ENCODE measurements around the gene DSG4.

The DSG4 gene

GRCh38 chr18:31417850-31418249 lies 41.3 kb downstream of the DSG4 start:
- FAIRE-seq (no peak), DNase-seq (ENCODE audit: insufficient read length) (no peak)
- TF ChIP-seq TAF1 (IDR thresholded peaks at IDR 0.05; ENCODE audit: borderline replicate concordance, low read depth, low read length), result no peak
- no peak for TF ChIP-seq POLR2AphosphoS5 (IDR thresholded peaks at IDR 0.05; ENCODE audit: low read depth, low read length)
- no peak for TF ChIP-seq POLR2A (IDR thresholded peaks at IDR 0.05; ENCODE audit: low read depth, low read length)

GRCh38 chr18:31419457-31419932 lies 42.9 kb downstream of the DSG4 start:
- FAIRE-seq (no peak), DNase-seq (ENCODE audit: insufficient read length) (no peak)
- TF ChIP-seq POLR2A (IDR thresholded peaks at IDR 0.05; ENCODE audit: low read depth, low read length), result no peak
- TF ChIP-seq POLR2AphosphoS5 (IDR thresholded peaks at IDR 0.05; ENCODE audit: low read depth, low read length), result no peak

GRCh38 chr18:31420032-31420431 lies 43.5 kb downstream of the DSG4 start:
- no peak for DNase-seq (ENCODE audit: insufficient read length)
- FAIRE-seq, result no peak
- TF ChIP-seq TAF1 (IDR thresholded peaks at IDR 0.05; ENCODE audit: borderline replicate concordance, low read depth, low read length), result no peak
- TF ChIP-seq POLR2AphosphoS5 (IDR thresholded peaks at IDR 0.05; ENCODE audit: low read depth, low read length), result no peak
- TF ChIP-seq POLR2A (IDR thresholded peaks at IDR 0.05; ENCODE audit: low read depth, low read length), result no peak

- TF ChIP-seq POLR2A (IDR thresholded peaks at IDR 0.05; ENCODE audit: low read depth, low read length), result no peak
- TF ChIP-seq TAF1 (IDR thresholded peaks at IDR 0.05; ENCODE audit: borderline replicate concordance, low read depth, low read length), result no peak
- no peak for TF ChIP-seq POLR2AphosphoS5 (IDR thresholded peaks at IDR 0.05; ENCODE audit: low read depth, low read length)
- FAIRE-seq (no peak), DNase-seq (ENCODE audit: insufficient read length) (no peak)
Observed at GRCh38 chr18:31420524-31420923, 43.9 kb downstream of the DSG4 start.

GRCh38 chr18:31424383-31424988 lies 47.9 kb downstream of the DSG4 start:
- TF ChIP-seq POLR2AphosphoS5 (IDR thresholded peaks at IDR 0.05; ENCODE audit: low read depth, low read length), result no peak
- TF ChIP-seq TAF1 (IDR thresholded peaks at IDR 0.05; ENCODE audit: borderline replicate concordance, low read depth, low read length), result no peak
- TF ChIP-seq POLR2A (IDR thresholded peaks at IDR 0.05; ENCODE audit: low read depth, low read length), result no peak
- FAIRE-seq (peak; percentile 95), DNase-seq (ENCODE audit: insufficient read length) (no peak)

GRCh38 chr18:31426021-31426420 lies 49.4 kb downstream of the DSG4 start:
- TF ChIP-seq POLR2A (IDR thresholded peaks at IDR 0.05; ENCODE audit: low read depth, low read length), result no peak
- TF ChIP-seq TAF1 (IDR thresholded peaks at IDR 0.05; ENCODE audit: borderline replicate concordance, low read depth, low read length), result no peak
- TF ChIP-seq POLR2AphosphoS5 (IDR thresholded peaks at IDR 0.05; ENCODE audit: low read depth, low read length), result no peak
- DNase-seq (ENCODE audit: insufficient read length) (no peak), FAIRE-seq (peak; percentile 38)

- TF ChIP-seq POLR2A (IDR thresholded peaks at IDR 0.05; ENCODE audit: low read depth, low read length), result no peak
- no peak for TF ChIP-seq POLR2AphosphoS5 (IDR thresholded peaks at IDR 0.05; ENCODE audit: low read depth, low read length)
- no peak for TF ChIP-seq TAF1 (IDR thresholded peaks at IDR 0.05; ENCODE audit: borderline replicate concordance, low read depth, low read length)
- FAIRE-seq, result no peak
- DNase-seq (ENCODE audit: insufficient read length), result no peak
Observed at GRCh38 chr18:31426871-31427406, 50.4 kb downstream of the DSG4 start.

GRCh38 chr18:31428211-31428610 lies 51.6 kb downstream of the DSG4 start:
- FAIRE-seq, result no peak
- no peak for TF ChIP-seq POLR2AphosphoS5 (IDR thresholded peaks at IDR 0.05; ENCODE audit: low read depth, low read length)
- no peak for TF ChIP-seq POLR2A (IDR thresholded peaks at IDR 0.05; ENCODE audit: low read depth, low read length)
- TF ChIP-seq TAF1 (IDR thresholded peaks at IDR 0.05; ENCODE audit: borderline replicate concordance, low read depth, low read length), result no peak

GRCh38 chr18:31429623-31430022 lies 53.0 kb downstream of the DSG4 start:
- no peak for FAIRE-seq
- no peak for DNase-seq (ENCODE audit: insufficient read length)
- TF ChIP-seq TAF1 (IDR thresholded peaks at IDR 0.05; ENCODE audit: borderline replicate concordance, low read depth, low read length) (no peak), POLR2AphosphoS5 (IDR thresholded peaks at IDR 0.05; ENCODE audit: low read depth, low read length) (no peak), POLR2A (IDR thresholded peaks at IDR 0.05; ENCODE audit: low read depth, low read length) (no peak)

More at GRCh38 chr18:31428211-31428610, 51.6 kb downstream of the DSG4 start:
- no peak for DNase-seq (ENCODE audit: insufficient read length)

GRCh38 chr18:31430072-31430471 lies 53.5 kb downstream of the DSG4 start:
- TF ChIP-seq TAF1 (IDR thresholded peaks at IDR 0.05; ENCODE audit: borderline replicate concordance, low read depth, low read length) (no peak), POLR2A (IDR thresholded peaks at IDR 0.05; ENCODE audit: low read depth, low read length) (no peak), POLR2AphosphoS5 (IDR thresholded peaks at IDR 0.05; ENCODE audit: low read depth, low read length) (no peak)
- FAIRE-seq (no peak), DNase-seq (ENCODE audit: insufficient read length) (no peak)

- TF ChIP-seq POLR2A (IDR thresholded peaks at IDR 0.05; ENCODE audit: low read depth, low read length) (no peak), POLR2AphosphoS5 (IDR thresholded peaks at IDR 0.05; ENCODE audit: low read depth, low read length) (no peak), TAF1 (IDR thresholded peaks at IDR 0.05; ENCODE audit: borderline replicate concordance, low read depth, low read length) (no peak)
- no peak for DNase-seq (ENCODE audit: insufficient read length)
- FAIRE-seq, result no peak
Observed at GRCh38 chr18:31430554-31430953, 54.0 kb downstream of the DSG4 start.

- TF ChIP-seq TAF1 (IDR thresholded peaks at IDR 0.05; ENCODE audit: borderline replicate concordance, low read depth, low read length), result no peak
- no peak for TF ChIP-seq POLR2AphosphoS5 (IDR thresholded peaks at IDR 0.05; ENCODE audit: low read depth, low read length)
- FAIRE-seq (no peak), DNase-seq (ENCODE audit: insufficient read length) (no peak)
Observed at GRCh38 chr18:31432316-31432715, 55.7 kb downstream of the DSG4 start.

Measured in GM12892 (cell line).